ENCODE results near the gene TFIP11.

TFIP11 gene

GRCh38 chr22:26508148-26508547 lies 4.1 kb downstream of the TFIP11 start:
- in situ Hi-C loops (cut with HindIII; ENCODE audit: low sequenced_read_pairs): loop anchor here (10.0 kb wide), 2 partner anchors 93 to 97 kb away; no protein-coding TSS in a partner anchor

- in situ Hi-C loops (cut with HindIII; ENCODE audit: low sequenced_read_pairs): loop anchor here (10.0 kb wide), 2 partner anchors 89 to 101 kb away; no protein-coding TSS in a partner anchor
These were observed 8.5 kb downstream of the TFIP11 start for GRCh38 chr22:26503758-26504157.

GRCh38 chr22:26502688-26503561 lies 9.3 kb downstream of the TFIP11 start:
- in situ Hi-C loops (cut with HindIII; ENCODE audit: low sequenced_read_pairs): loop anchor here (10.0 kb wide), 2 partner anchors 88 to 102 kb away; no protein-coding TSS in a partner anchor

GRCh38 chr22:26501996-26502395 lies 10.3 kb downstream of the TFIP11 start:
- in situ Hi-C loops (cut with HindIII; ENCODE audit: low sequenced_read_pairs): loop anchor here (10.0 kb wide), 2 partner anchors 87 to 103 kb away; no protein-coding TSS in a partner anchor

GRCh38 chr22:26499188-26499703 lies 13.0 kb downstream of the TFIP11 start:
- in situ Hi-C loops (cut with HindIII; ENCODE audit: low sequenced_read_pairs): no loop called here

- in situ Hi-C loops (cut with HindIII; ENCODE audit: low sequenced_read_pairs): no loop called here
These were observed 15.8 kb downstream of the TFIP11 start for GRCh38 chr22:26496456-26496855.

GRCh38 chr22:26494506-26494905 lies 17.8 kb downstream of the TFIP11 start:
- in situ Hi-C loops (cut with HindIII; ENCODE audit: low sequenced_read_pairs): no loop called here

- in situ Hi-C loops (cut with HindIII; ENCODE audit: low sequenced_read_pairs): no loop called here
These were observed 20.1 kb downstream of the TFIP11 start for GRCh38 chr22:26492220-26492619.

GRCh38 chr22:26489447-26490036 lies 22.7 kb downstream of the TFIP11 start:
- in situ Hi-C loops (cut with HindIII; ENCODE audit: low sequenced_read_pairs): no loop called here

- in situ Hi-C loops (cut with HindIII; ENCODE audit: low sequenced_read_pairs): no loop called here
These were observed 24.3 kb downstream of the TFIP11 start for GRCh38 chr22:26487996-26488395.

- in situ Hi-C loops (cut with HindIII; ENCODE audit: low sequenced_read_pairs): no loop called here
These were observed 25.9 kb downstream of the TFIP11 start for GRCh38 chr22:26486394-26486793.

GRCh38 chr22:26485806-26486390 lies 26.4 kb downstream of the TFIP11 start:
- in situ Hi-C loops (cut with HindIII; ENCODE audit: low sequenced_read_pairs): no loop called here

GRCh38 chr22:26485013-26485412 lies 27.3 kb downstream of the TFIP11 start:
- in situ Hi-C loops (cut with HindIII; ENCODE audit: low sequenced_read_pairs): no loop called here

- in situ Hi-C loops (cut with HindIII; ENCODE audit: low sequenced_read_pairs): no loop called here
These were observed 27.9 kb downstream of the TFIP11 start for GRCh38 chr22:26484360-26484706.

GRCh38 chr22:26483439-26484359 lies 28.6 kb downstream of the TFIP11 start, which contains the start of the genes HPS4 and SRRD:
TSS of gene HPS4 (minus strand) at chr22:26483783. CDS start at chr22:26481762, 2,021 bp downstream.
TSS of gene SRRD (plus strand) at chr22:26483877. CDS start at chr22:26483891, 14 bp downstream.
- in situ Hi-C loops (cut with HindIII; ENCODE audit: low sequenced_read_pairs): no loop called here

GRCh38 chr22:26483043-26483438 lies 29.2 kb downstream of the TFIP11 start:
- in situ Hi-C loops (cut with HindIII; ENCODE audit: low sequenced_read_pairs): no loop called here

GRCh38 chr22:26482161-26482560 lies 30.1 kb downstream of the TFIP11 start:
- in situ Hi-C loops (cut with HindIII; ENCODE audit: low sequenced_read_pairs): no loop called here

GRCh38 chr22:26481694-26482093 lies 30.6 kb downstream of the TFIP11 start:
- in situ Hi-C loops (cut with HindIII; ENCODE audit: low sequenced_read_pairs): no loop called here

GRCh38 chr22:26481112-26481693 lies 31.1 kb downstream of the TFIP11 start:
- in situ Hi-C loops (cut with HindIII; ENCODE audit: low sequenced_read_pairs): no loop called here

- in situ Hi-C loops (cut with HindIII; ENCODE audit: low sequenced_read_pairs): no loop called here
These were observed 31.7 kb downstream of the TFIP11 start for GRCh38 chr22:26480611-26480932.
